Measurements from ENCODE around the gene UQCC5. TPM values are rescaled to one million over a fixed set of nuclear protein-coding genes. Genes with fewer than 3 reads are reported as not detected.

Gene UQCC5
- polyA plus RNA-seq, 1 donor from 2014 or later, result 20.5 TPM

DNA sequence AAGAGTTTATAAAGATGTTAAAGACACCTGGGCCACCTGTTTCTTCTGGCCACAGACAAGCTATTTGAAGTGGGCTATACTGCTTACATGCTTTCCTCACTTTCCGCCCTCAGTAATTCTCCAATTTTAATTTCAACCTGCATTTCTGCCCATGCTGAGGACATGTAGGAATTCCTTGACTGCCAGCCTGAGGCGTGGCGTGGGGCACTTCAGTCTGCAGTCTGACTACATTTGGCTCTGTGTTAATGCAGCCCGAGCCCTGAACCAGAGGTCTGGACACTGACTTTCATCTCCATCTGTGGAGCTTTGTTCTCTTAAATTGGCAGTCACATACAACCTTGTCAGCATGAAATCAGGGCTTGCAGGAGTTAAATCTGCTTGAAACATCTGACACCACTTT lies 8.5 kb downstream of the UQCC5 start:
- H3K9ac ChIP-seq (ENCODE audit: low read length), result no peak overlapping the region
- H3K9me3 ChIP-seq (ENCODE audit: low read length), result no peaks in the 10 kb centered on the region
- H3K9me2 ChIP-seq (ENCODE audit: insufficient read depth, low read length), result no peaks in the 10 kb centered on the region
- H4K20me1 ChIP-seq (ENCODE audit: insufficient read depth), result no peaks in the 10 kb centered on the region
- H2AFZ ChIP-seq (ENCODE audit: low read depth, low read length), result no peak overlapping the region
- no peaks in the 10 kb centered on the region for H3K27me3 ChIP-seq (ENCODE audit: insufficient read depth, low read depth, low read length)
- no peak for TF ChIP-seq EP300 (conservative IDR thresholded peaks at IDR 0.05; ENCODE audit: poor library complexity, severe bottlenecking)
- TF ChIP-seq TAF1 (IDR thresholded peaks at IDR 0.05; ENCODE audit: low read depth), result no peak
- TF ChIP-seq RAD21 (conservative IDR thresholded peaks at IDR 0.05), result no peak
- TF ChIP-seq, protein P1, sequence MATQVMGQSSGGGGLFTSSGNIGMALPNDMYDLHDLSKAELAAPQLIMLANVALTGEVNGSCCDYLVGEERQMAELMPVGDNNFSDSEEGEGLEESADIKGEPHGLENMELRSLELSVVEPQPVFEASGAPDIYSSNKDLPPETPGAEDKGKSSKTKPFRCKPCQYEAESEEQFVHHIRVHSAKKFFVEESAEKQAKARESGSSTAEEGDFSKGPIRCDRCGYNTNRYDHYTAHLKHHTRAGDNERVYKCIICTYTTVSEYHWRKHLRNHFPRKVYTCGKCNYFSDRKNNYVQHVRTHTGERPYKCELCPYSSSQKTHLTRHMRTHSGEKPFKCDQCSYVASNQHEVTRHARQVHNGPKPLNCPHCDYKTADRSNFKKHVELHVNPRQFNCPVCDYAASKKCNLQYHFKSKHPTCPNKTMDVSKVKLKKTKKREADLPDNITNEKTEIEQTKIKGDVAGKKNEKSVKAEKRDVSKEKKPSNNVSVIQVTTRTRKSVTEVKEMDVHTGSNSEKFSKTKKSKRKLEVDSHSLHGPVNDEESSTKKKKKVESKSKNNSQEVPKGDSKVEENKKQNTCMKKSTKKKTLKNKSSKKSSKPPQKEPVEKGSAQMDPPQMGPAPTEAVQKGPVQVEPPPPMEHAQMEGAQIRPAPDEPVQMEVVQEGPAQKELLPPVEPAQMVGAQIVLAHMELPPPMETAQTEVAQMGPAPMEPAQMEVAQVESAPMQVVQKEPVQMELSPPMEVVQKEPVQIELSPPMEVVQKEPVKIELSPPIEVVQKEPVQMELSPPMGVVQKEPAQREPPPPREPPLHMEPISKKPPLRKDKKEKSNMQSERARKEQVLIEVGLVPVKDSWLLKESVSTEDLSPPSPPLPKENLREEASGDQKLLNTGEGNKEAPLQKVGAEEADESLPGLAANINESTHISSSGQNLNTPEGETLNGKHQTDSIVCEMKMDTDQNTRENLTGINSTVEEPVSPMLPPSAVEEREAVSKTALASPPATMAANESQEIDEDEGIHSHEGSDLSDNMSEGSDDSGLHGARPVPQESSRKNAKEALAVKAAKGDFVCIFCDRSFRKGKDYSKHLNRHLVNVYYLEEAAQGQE (IDR thresholded peaks at IDR 0.05; ENCODE audit: borderline replicate concordance), result no peak
- TF ChIP-seq, protein P2, sequence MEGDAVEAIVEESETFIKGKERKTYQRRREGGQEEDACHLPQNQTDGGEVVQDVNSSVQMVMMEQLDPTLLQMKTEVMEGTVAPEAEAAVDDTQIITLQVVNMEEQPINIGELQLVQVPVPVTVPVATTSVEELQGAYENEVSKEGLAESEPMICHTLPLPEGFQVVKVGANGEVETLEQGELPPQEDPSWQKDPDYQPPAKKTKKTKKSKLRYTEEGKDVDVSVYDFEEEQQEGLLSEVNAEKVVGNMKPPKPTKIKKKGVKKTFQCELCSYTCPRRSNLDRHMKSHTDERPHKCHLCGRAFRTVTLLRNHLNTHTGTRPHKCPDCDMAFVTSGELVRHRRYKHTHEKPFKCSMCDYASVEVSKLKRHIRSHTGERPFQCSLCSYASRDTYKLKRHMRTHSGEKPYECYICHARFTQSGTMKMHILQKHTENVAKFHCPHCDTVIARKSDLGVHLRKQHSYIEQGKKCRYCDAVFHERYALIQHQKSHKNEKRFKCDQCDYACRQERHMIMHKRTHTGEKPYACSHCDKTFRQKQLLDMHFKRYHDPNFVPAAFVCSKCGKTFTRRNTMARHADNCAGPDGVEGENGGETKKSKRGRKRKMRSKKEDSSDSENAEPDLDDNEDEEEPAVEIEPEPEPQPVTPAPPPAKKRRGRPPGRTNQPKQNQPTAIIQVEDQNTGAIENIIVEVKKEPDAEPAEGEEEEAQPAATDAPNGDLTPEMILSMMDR (IDR thresholded peaks at IDR 0.05; ENCODE audit: poor library complexity, severe bottlenecking), result no peak
- TF ChIP-seq POLR2AphosphoS5 (IDR thresholded peaks at IDR 0.05), result no peak
- TF ChIP-seq MXI1 (conservative IDR thresholded peaks at IDR 0.05; ENCODE audit: poor library complexity, severe bottlenecking), result no peak
- no peak for TF ChIP-seq EZH2 (IDR thresholded peaks at IDR 0.05; ENCODE audit: borderline replicate concordance, insufficient read depth, low read length, poor library complexity, severe bottlenecking)
- no peak for TF ChIP-seq SMC3 (conservative IDR thresholded peaks at IDR 0.05; ENCODE audit: poor library complexity)
- H3K79me2 ChIP-seq (replicated peaks; ENCODE audit: insufficient read depth, low read length), result no peaks in the 10 kb centered on the region
- no peaks in the 10 kb centered on the region for H3F3A ChIP-seq (ENCODE audit: insufficient read depth, low read length, poor library complexity, severe bottlenecking)
- no peaks in the 10 kb centered on the region for H3K36me3 ChIP-seq (ENCODE audit: insufficient read depth, low read length)
- no peak overlapping the region for H3K27ac ChIP-seq (ENCODE audit: low read length)
- no peak overlapping the region for H3K4me2 ChIP-seq (ENCODE audit: low read length)
- H3K4me3 ChIP-seq (ENCODE audit: low read length), result no peak overlapping the region

DNA sequence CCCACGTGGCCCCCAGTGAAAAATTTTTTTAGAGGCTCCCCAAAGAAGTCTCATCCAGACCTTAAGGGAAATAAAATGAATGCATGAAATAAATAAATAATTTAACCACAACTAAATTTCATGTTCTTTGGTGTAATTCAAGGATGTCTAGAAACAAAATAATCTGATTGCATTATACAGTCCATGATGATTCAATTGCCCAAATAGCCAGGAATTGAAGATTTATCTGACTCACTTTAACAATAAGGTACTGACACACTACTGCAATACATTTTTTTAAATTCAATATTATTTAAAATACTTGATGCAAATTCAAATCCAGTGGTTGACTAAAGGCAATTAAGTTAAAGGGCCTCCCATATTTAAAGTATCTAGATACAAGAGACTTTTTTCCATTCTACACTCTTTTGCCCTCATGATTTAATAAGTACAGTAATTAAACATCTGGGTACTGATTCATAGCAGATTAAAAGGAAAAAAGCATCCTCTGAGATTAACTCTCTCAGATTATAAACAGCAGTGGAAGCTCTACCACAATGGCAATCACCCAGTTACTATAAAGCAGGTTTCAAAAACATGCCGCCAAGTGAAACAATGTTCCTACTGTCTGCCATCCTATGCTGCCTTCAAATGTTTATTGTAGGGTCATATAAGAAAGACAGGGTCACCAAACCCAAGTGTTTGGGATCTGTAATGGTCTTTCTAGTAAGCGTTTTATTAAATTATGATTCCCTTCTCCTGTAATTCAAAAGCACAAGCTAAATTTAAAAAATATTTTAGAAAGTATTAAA lies 9.9 kb downstream of the UQCC5 start:
- H3K9me3 ChIP-seq (ENCODE audit: low read length), result no peaks in the 10 kb centered on the region
- H2AFZ ChIP-seq (ENCODE audit: low read depth, low read length), result no peak overlapping the region
- no peak overlapping the region for H3K4me3 ChIP-seq (ENCODE audit: low read length)
- H3K4me2 ChIP-seq (ENCODE audit: low read length), result no peak overlapping the region
- H3K9ac ChIP-seq (ENCODE audit: low read length), result no peak overlapping the region
- no peak overlapping the region for H3K27ac ChIP-seq (ENCODE audit: low read length)
- H3F3A ChIP-seq (ENCODE audit: insufficient read depth, low read length, poor library complexity, severe bottlenecking), result no peaks in the 10 kb centered on the region
- H3K9me2 ChIP-seq (ENCODE audit: insufficient read depth, low read length), result no peaks in the 10 kb centered on the region
- H3K27me3 ChIP-seq (ENCODE audit: insufficient read depth, low read depth, low read length), result no peaks in the 10 kb centered on the region
- H3K79me2 ChIP-seq (replicated peaks; ENCODE audit: insufficient read depth, low read length), result no peaks in the 10 kb centered on the region
- H3K36me3 ChIP-seq (ENCODE audit: insufficient read depth, low read length), result no peaks in the 10 kb centered on the region
- TF ChIP-seq TAF1 (IDR thresholded peaks at IDR 0.05; ENCODE audit: low read depth) (no peak), EZH2 (IDR thresholded peaks at IDR 0.05; ENCODE audit: borderline replicate concordance, insufficient read depth, low read length, poor library complexity, severe bottlenecking) (no peak), SMC3 (conservative IDR thresholded peaks at IDR 0.05; ENCODE audit: poor library complexity) (no peak), POLR2AphosphoS5 (IDR thresholded peaks at IDR 0.05) (no peak), MXI1 (conservative IDR thresholded peaks at IDR 0.05; ENCODE audit: poor library complexity, severe bottlenecking) (no peak), EP300 (conservative IDR thresholded peaks at IDR 0.05; ENCODE audit: poor library complexity, severe bottlenecking) (no peak), RAD21 (conservative IDR thresholded peaks at IDR 0.05) (no peak)
- TF ChIP-seq, protein P2 (IDR thresholded peaks at IDR 0.05; ENCODE audit: poor library complexity, severe bottlenecking), result no peak
- TF ChIP-seq, protein P1 (IDR thresholded peaks at IDR 0.05; ENCODE audit: borderline replicate concordance), result no peak
- H4K20me1 ChIP-seq (ENCODE audit: insufficient read depth), result no peaks in the 10 kb centered on the region
